NCI-H2081 treated with DMSO at 0.1 percent for 48 hours (cell line): Measurements from ENCODE around the gene CFAP221.

ENCODE experiments used
- DNase-seq: peaks from one replicate; lab custom pipeline; 2025; lab: John Stamatoyannopoulos, UW

CFAP221 gene

GRCh38 chr2:119680457-119681202 is 136.4 kb downstream of the CFAP221 start:
- DNase-seq: no peak

- no peak for DNase-seq
Measured at GRCh38 chr2:119681203-119681867, 137.1 kb downstream of the CFAP221 start.

- no peak for DNase-seq
Measured at GRCh38 chr2:119681868-119682220, 137.6 kb downstream of the CFAP221 start.

- no peak for DNase-seq
Measured at GRCh38 chr2:119682578-119682977, 138.3 kb downstream of the CFAP221 start.

GRCh38 chr2:119683074-119683712 is 138.9 kb downstream of the CFAP221 start:
- DNase-seq: no peak

- no peak for DNase-seq
Measured at GRCh38 chr2:119683713-119684443, 139.6 kb downstream of the CFAP221 start.

GRCh38 chr2:119684518-119684917 is 140.3 kb downstream of the CFAP221 start:
- no peak for DNase-seq

GRCh38 chr2:119688616-119689015 is 144.4 kb downstream of the CFAP221 start:
- DNase-seq: no peak

GRCh38 chr2:119689218-119689617 is 145.0 kb downstream of the CFAP221 start:
- no peak for DNase-seq

- no peak for DNase-seq
Measured at GRCh38 chr2:119691189-119691588, 146.9 kb downstream of the CFAP221 start.

GRCh38 chr2:119691651-119692245 is 147.5 kb downstream of the CFAP221 start:
- no peak for DNase-seq

- DNase-seq: no peak
Measured at GRCh38 chr2:119692310-119692709, 148.1 kb downstream of the CFAP221 start.

- no peak for DNase-seq
Measured at GRCh38 chr2:119692954-119693353, 148.7 kb downstream of the CFAP221 start.

- DNase-seq: no peak
Measured at GRCh38 chr2:119693567-119693966, 149.3 kb downstream of the CFAP221 start.

- DNase-seq: no peak
Measured at GRCh38 chr2:119693967-119694366, 149.7 kb downstream of the CFAP221 start.

GRCh38 chr2:119694470-119694844 is 150.2 kb downstream of the CFAP221 start:
- DNase-seq: no peak

- no peak for DNase-seq
Measured at GRCh38 chr2:119694845-119695521, 150.7 kb downstream of the CFAP221 start.

- DNase-seq: no peak
Measured at GRCh38 chr2:119696005-119696404, 151.8 kb downstream of the CFAP221 start.

GRCh38 chr2:119696494-119697030 is 152.3 kb downstream of the CFAP221 start:
- no peak for DNase-seq

GRCh38 chr2:119697290-119698020 is 153.2 kb downstream of the CFAP221 start:
- DNase-seq: no peak

- no peak for DNase-seq
Measured at GRCh38 chr2:119698246-119698645, 154.0 kb downstream of the CFAP221 start.
